Measurements from ENCODE around the gene FAIM2.

FAIM2 gene

GRCh38 chr12:49895773-49896172 is 7.9 kb downstream of the FAIM2 start:
- H3K4me1 ChIP-seq (ENCODE audit: control insufficient read depth, insufficient read depth, low read length): peaks cover 3% of the 10 kb centered on the region
- H3K4me3 ChIP-seq (ENCODE audit: low read length): no peak overlapping the region
- H3K27ac ChIP-seq (ENCODE audit: low read length): no peak overlapping the region
- no peaks in the 10 kb centered on the region for H3K27me3 ChIP-seq (ENCODE audit: control insufficient read depth, insufficient read depth, low read length)
- no peaks in the 10 kb centered on the region for H3K9me3 ChIP-seq (ENCODE audit: control insufficient read depth, insufficient read depth, low read length)
- H3K36me3 ChIP-seq (ENCODE audit: control insufficient read depth, insufficient read depth, low read length): no peaks in the 10 kb centered on the region
- no peak for DNase-seq (ENCODE audit: low read depth, low spot score)
- WGBS (ENCODE audit: insufficient coverage, insufficient read length): no CpG with 5 or more reads among the region's 9 CpGs

- no peak for DNase-seq (ENCODE audit: low read depth, low spot score)
- no peaks in the 10 kb centered on the region for H3K9me3 ChIP-seq (ENCODE audit: control insufficient read depth, insufficient read depth, low read length)
- no peaks in the 10 kb centered on the region for H3K36me3 ChIP-seq (ENCODE audit: control insufficient read depth, insufficient read depth, low read length)
- H3K27me3 ChIP-seq (ENCODE audit: control insufficient read depth, insufficient read depth, low read length): no peaks in the 10 kb centered on the region
- no peak overlapping the region for H3K4me3 ChIP-seq (ENCODE audit: low read length)
- peaks cover 3% of the 10 kb centered on the region for H3K4me1 ChIP-seq (ENCODE audit: control insufficient read depth, insufficient read depth, low read length)
- H3K27ac ChIP-seq (ENCODE audit: low read length): no peak overlapping the region
- no CpG with 5 or more reads among the region's 5 CpGs for WGBS (ENCODE audit: insufficient coverage, insufficient read length)
These were observed 8.9 kb downstream of the FAIM2 start for GRCh38 chr12:49894751-49895148.

DNA sequence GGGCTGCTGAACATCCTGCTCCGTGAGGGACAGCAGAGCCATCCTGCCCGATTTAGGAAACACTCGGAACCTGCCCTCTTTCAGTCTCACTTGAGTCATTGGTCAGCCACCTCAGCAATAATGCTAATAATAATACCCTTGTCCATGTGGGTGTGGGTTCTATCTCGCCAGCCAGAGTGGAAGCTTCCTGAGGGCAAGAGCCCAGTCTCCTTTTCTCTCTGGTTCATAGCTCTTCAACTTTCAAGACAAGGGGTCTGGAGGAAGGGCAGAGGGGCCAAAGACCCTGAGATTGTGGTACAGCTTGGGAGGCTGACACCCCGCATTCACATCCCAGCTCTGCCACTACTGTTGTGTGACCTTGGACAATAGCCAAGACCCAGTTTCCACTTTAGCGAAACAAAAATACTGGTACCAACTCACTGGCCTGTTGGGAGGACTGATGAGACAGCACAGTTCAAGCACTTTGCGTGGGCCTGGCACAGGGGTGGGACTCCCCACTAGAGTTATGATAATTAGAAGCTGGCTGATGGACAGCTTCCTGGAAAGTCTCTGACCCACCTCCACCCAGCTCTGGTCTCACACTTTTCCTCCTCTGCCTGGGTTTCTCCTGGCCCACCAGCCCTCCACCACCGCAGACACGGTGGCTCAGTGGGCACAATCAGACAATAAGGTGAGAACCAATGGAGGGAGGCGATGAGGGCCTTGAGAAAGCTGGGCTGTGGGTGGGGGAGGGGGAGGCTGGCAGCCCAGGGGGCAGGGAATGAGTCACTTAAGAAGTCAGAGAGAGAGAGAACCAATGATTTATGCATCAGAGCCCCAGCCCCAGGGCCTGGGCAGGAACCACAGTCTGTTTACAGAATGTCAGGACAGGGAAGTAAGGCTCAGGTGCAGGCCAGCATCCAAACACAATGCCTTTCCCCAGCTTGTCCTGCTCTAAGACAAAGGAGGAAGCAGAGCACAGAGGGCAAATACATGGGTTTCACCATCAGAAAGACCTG is 9.6 kb downstream of the FAIM2 start:
- H3K27ac ChIP-seq (ENCODE audit: low read length): no peak overlapping the region
- DNase-seq (ENCODE audit: low read depth, low spot score): no peak
- H3K9me3 ChIP-seq (ENCODE audit: control insufficient read depth, insufficient read depth, low read length): no peaks in the 10 kb centered on the region
- H3K4me1 ChIP-seq (ENCODE audit: control insufficient read depth, insufficient read depth, low read length): peaks cover 3% of the 10 kb centered on the region
- no peak overlapping the region for H3K4me3 ChIP-seq (ENCODE audit: low read length)
- no peaks in the 10 kb centered on the region for H3K27me3 ChIP-seq (ENCODE audit: control insufficient read depth, insufficient read depth, low read length)
- no CpG with 5 or more reads among the region's 10 CpGs for WGBS (ENCODE audit: insufficient coverage, insufficient read length)
- H3K36me3 ChIP-seq (ENCODE audit: control insufficient read depth, insufficient read depth, low read length): no peaks in the 10 kb centered on the region

DNA sequence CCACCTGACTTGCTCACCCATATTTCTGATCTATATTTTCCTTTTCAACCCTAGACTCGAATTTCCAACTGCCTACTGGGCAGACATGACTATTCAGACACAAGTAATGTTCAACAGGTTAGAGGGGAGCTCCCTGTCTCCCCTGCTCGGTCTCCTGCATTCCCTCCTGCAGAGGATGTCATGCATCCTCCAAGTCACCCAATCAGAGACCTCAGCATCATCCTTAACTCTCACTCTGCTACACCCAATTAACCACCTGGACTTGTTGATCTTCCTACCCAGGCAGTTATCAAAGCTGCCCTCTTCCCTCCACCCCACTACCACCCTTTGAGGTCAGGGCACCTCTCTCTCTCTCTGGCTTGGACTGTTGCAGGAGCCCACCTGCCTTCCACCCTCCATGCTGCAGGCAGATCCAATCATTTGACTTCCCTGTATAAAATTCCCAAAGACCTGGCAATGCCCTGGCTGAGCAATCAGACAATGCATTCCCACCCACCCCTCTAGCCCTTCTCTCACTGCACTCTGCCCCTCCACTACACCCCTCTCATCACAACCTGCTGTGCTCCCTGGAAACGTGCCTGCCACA is 10.9 kb downstream of the FAIM2 start:
- no peak overlapping the region for H3K4me3 ChIP-seq (ENCODE audit: low read length)
- H3K27ac ChIP-seq (ENCODE audit: low read length): no peak overlapping the region
- H3K27me3 ChIP-seq (ENCODE audit: control insufficient read depth, insufficient read depth, low read length): no peaks in the 10 kb centered on the region
- no peak for DNase-seq (ENCODE audit: low read depth, low spot score)
- H3K36me3 ChIP-seq (ENCODE audit: control insufficient read depth, insufficient read depth, low read length): no peaks in the 10 kb centered on the region
- H3K9me3 ChIP-seq (ENCODE audit: control insufficient read depth, insufficient read depth, low read length): no peaks in the 10 kb centered on the region
- WGBS (ENCODE audit: insufficient coverage, insufficient read length): no CpG with 5 or more reads among the region's 3 CpGs
- peaks cover 3% of the 10 kb centered on the region for H3K4me1 ChIP-seq (ENCODE audit: control insufficient read depth, insufficient read depth, low read length)

- Histone ChIP-seq H3K4me1 (ENCODE audit: control insufficient read depth, insufficient read depth, low read length) (peaks cover 3% of the 10 kb centered on the region), H3K4me3 (ENCODE audit: low read length) (no peak overlapping the region), H3K27ac (ENCODE audit: low read length) (no peak overlapping the region), H3K27me3 (ENCODE audit: control insufficient read depth, insufficient read depth, low read length) (no peaks in the 10 kb centered on the region), H3K9me3 (ENCODE audit: control insufficient read depth, insufficient read depth, low read length) (no peaks in the 10 kb centered on the region), H3K36me3 (ENCODE audit: control insufficient read depth, insufficient read depth, low read length) (no peaks in the 10 kb centered on the region)
- no peak for DNase-seq (ENCODE audit: low read depth, low spot score)
- WGBS (ENCODE audit: insufficient coverage, insufficient read length): no CpG with 5 or more reads among the region's 10 CpGs
These were observed 11.5 kb downstream of the FAIM2 start for GRCh38 chr12:49892084-49892731.

- H3K27ac ChIP-seq (ENCODE audit: low read length): no peak overlapping the region
- DNase-seq (ENCODE audit: low read depth, low spot score): no peak
- H3K4me1 ChIP-seq (ENCODE audit: control insufficient read depth, insufficient read depth, low read length): peaks cover 3% of the 10 kb centered on the region
These were observed 12.2 kb downstream of the FAIM2 start for GRCh38 chr12:49891476-49891875.

GRCh38 chr12:49891012-49891411 is 12.7 kb downstream of the FAIM2 start:
- H3K4me3 ChIP-seq (ENCODE audit: low read length): no peak overlapping the region
- no peaks in the 10 kb centered on the region for H3K36me3 ChIP-seq (ENCODE audit: control insufficient read depth, insufficient read depth, low read length)
- peaks cover 3% of the 10 kb centered on the region for H3K4me1 ChIP-seq (ENCODE audit: control insufficient read depth, insufficient read depth, low read length)
- no peak for DNase-seq (ENCODE audit: low read depth, low spot score)
- no CpG with 5 or more reads among the region's 2 CpGs for WGBS (ENCODE audit: insufficient coverage, insufficient read length)
- no peaks in the 10 kb centered on the region for H3K9me3 ChIP-seq (ENCODE audit: control insufficient read depth, insufficient read depth, low read length)
- no peak overlapping the region for H3K27ac ChIP-seq (ENCODE audit: low read length)
- no peaks in the 10 kb centered on the region for H3K27me3 ChIP-seq (ENCODE audit: control insufficient read depth, insufficient read depth, low read length)

More at GRCh38 chr12:49891476-49891875, 12.2 kb downstream of the FAIM2 start:
- Histone ChIP-seq H3K36me3 (ENCODE audit: control insufficient read depth, insufficient read depth, low read length) (no peaks in the 10 kb centered on the region), H3K4me3 (ENCODE audit: low read length) (no peak overlapping the region), H3K9me3 (ENCODE audit: control insufficient read depth, insufficient read depth, low read length) (no peaks in the 10 kb centered on the region), H3K27me3 (ENCODE audit: control insufficient read depth, insufficient read depth, low read length) (no peaks in the 10 kb centered on the region)
- no CpG with 5 or more reads among the region's 6 CpGs for WGBS (ENCODE audit: insufficient coverage, insufficient read length)

DNA sequence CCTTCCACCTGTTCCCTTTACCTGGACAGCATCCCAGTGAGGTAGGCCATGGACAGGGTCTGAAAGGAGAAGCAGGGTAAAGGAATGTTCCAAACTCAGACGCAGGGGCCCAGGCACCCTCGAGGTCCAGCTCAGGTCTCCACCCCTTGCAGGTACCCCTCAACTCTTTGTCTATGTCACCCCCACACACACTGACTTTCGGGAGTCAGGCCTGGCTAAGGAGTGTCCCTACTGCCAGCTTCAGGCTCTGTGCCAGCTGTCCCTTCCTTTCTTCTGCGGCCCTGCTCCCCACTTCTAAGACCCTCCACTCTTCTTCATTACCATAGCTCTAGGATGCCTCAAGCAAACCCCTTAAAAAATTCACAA is 13.6 kb downstream of the FAIM2 start:
- WGBS (ENCODE audit: insufficient coverage, insufficient read length): no CpG with 5 or more reads among the region's 4 CpGs
- DNase-seq (ENCODE audit: low read depth, low spot score): no peak
- Histone ChIP-seq H3K27ac (ENCODE audit: low read length) (no peak overlapping the region), H3K4me3 (ENCODE audit: low read length) (no peak overlapping the region), H3K9me3 (ENCODE audit: control insufficient read depth, insufficient read depth, low read length) (no peaks in the 10 kb centered on the region), H3K4me1 (ENCODE audit: control insufficient read depth, insufficient read depth, low read length) (peaks cover 3% of the 10 kb centered on the region), H3K36me3 (ENCODE audit: control insufficient read depth, insufficient read depth, low read length) (no peaks in the 10 kb centered on the region), H3K27me3 (ENCODE audit: control insufficient read depth, insufficient read depth, low read length) (no peaks in the 10 kb centered on the region)

DNA sequence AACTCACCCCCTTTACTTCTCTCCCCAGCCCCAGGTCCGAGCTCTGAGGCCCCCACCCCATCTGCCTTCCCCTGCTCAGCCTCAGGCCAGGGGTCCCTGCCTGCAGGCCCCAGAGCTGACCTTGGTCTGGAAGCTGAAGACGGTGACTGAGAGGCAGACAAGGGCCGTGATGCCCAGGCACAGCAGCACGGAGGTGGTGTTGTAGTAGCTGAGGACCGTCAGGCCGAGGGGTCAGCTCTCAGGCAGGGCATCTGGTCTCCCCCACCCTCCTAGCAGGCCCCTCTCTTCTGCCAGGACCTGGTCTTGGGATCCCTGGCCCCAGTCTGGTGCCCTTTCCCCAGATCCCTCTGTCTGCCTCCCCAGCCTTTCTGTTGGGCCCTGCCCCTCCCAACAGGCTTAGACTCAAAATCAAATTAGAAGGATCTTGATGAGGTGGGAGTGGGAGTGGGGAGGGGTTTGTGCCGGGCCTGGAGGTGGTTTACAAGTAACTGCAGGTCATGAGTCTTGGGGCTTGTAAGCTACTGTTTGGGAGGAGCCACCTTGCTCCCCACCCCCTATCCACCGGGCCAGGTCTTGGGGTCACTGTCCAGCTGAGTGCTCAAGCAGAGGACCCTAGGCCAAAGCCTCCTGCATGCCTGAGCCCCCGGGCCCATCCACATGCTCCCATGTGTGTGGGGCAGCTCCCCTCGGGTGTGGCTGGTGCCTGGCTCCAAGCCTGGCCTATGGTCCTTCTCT is 14.2 kb downstream of the FAIM2 start:
- Histone ChIP-seq H3K27me3 (ENCODE audit: control insufficient read depth, insufficient read depth, low read length) (no peaks in the 10 kb centered on the region), H3K36me3 (ENCODE audit: control insufficient read depth, insufficient read depth, low read length) (no peaks in the 10 kb centered on the region)
- no CpG with 5 or more reads among the region's 10 CpGs for WGBS (ENCODE audit: insufficient coverage, insufficient read length)

More for the DNA sequence above, 14.2 kb downstream of the FAIM2 start:
- H3K27ac ChIP-seq (ENCODE audit: low read length): no peak overlapping the region
- no peaks in the 10 kb centered on the region for H3K9me3 ChIP-seq (ENCODE audit: control insufficient read depth, insufficient read depth, low read length)
- no peak for DNase-seq (ENCODE audit: low read depth, low spot score)
- H3K4me1 ChIP-seq (ENCODE audit: control insufficient read depth, insufficient read depth, low read length): peaks cover 3% of the 10 kb centered on the region
- no peak overlapping the region for H3K4me3 ChIP-seq (ENCODE audit: low read length)

Measured in iPS DF 6.9 (cell line).